SK-N-SH (cell line): Measurements from ENCODE around the gene ART5. TPM values are rescaled to one million over a fixed set of nuclear protein-coding genes. Genes with fewer than 3 reads are reported as not detected.

Source experiments
- CTCF ChIA-PET: fragments of 300-600, 350-600 bp; formaldehyde crosslinking; extraction: SDS; loops from one replicate; lab custom pipeline; 2021; lab: Yijun Ruan, JAX
- POLR2A ChIA-PET: fragments of 350-600 bp; sonication (Branson Sonifier 250); formaldehyde crosslinking; extraction: SDS; loops from one replicate; lab custom pipeline; 2020; ENCODE audit warnings: antibody characterized with exemption, inconsistent platforms; lab: Yijun Ruan, JAX
- DNase-seq: peaks from one replicate; pipeline ENCODE4 v3.0.0; 2012
- H2AFZ ChIP-seq: fragments of 200-600 bp; sonication (generic); 2 replicates; pipeline ENCODE4 v1.8.1; 2016; ENCODE audit warnings: antibody characterized with exemption, mild to moderate bottlenecking, low read depth
- H3F3A ChIP-seq: fragments of 200-600 bp; sonication (generic); replicated peaks from 2 replicates; pipeline ENCODE3; 2016; ENCODE audit warnings: antibody characterized with exemption, mild to moderate bottlenecking; ENCODE audit not compliant: insufficient read depth
- H3K27ac ChIP-seq, 2 experiments: fragments of 200-500 bp in 1 of 2; fragments of 200-600 bp in 1 of 2; sonication (Bioruptor generic) in 1 of 2; sonication (generic), shearing (Covaris generic) in 1 of 2; 2 replicates each; pipeline versions ENCODE4 v1.5.1 to v1.6.1; 2014 to 2016; ENCODE audit warnings: low read depth in 2 of 2, inconsistent platforms in 1 of 2, low read length in 1 of 2, mild to moderate bottlenecking in 1 of 2, mixed read lengths in 1 of 2
- H3K27me3 ChIP-seq: fragments of 200-600 bp; sonication (generic), shearing (Covaris generic); 2 replicates; pipeline ENCODE4 v1.6.1; 2016; ENCODE audit warnings: mixed run types; ENCODE audit not compliant: insufficient read depth
- H3K36me3 ChIP-seq, 2 experiments: fragments of 200-500 bp in 1 of 2; fragments of 200-600 bp in 1 of 2; sonication (Bioruptor generic) in 1 of 2; sonication (generic) in 1 of 2; replicated peaks in 1 of 2; 2 replicates each; pipeline versions ENCODE3 to v1.5.1; 2014 to 2016; ENCODE audit warnings: low read length in 1 of 2, mild to moderate bottlenecking in 1 of 2; ENCODE audit not compliant: insufficient read depth in 2 of 2, control insufficient read depth in 1 of 2
- H3K4me1 ChIP-seq, 2 experiments: fragments of 200-500 bp in 1 of 2; fragments of 200-600 bp in 1 of 2; sonication (Bioruptor generic) in 1 of 2; sonication (generic), shearing (Covaris generic) in 1 of 2; 2 replicates each; pipeline versions ENCODE4 v1.5.1 to v1.6.1; 2014 to 2016; ENCODE audit warnings: low read depth in 1 of 2, low read length in 1 of 2, mixed run types in 1 of 2; ENCODE audit not compliant: insufficient read depth in 2 of 2, control insufficient read depth in 1 of 2
- H3K4me2 ChIP-seq: fragments of 200-600 bp; sonication (generic), shearing (Covaris generic); 2 replicates; pipeline ENCODE4 v1.6.1; 2017; ENCODE audit warnings: mixed run types
- H3K4me3 ChIP-seq, 2 experiments: fragments of 200-500 bp in 1 of 2; fragments of 200-600 bp in 1 of 2; sonication (Bioruptor generic) in 1 of 2; sonication (generic), shearing (Covaris generic) in 1 of 2; 2 replicates each; pipeline versions ENCODE4 v1.5.1 to v1.8.1; 2014 to 2016; ENCODE audit warnings: low read depth in 2 of 2, inconsistent platforms in 1 of 2, low read length in 1 of 2, mild to moderate bottlenecking in 1 of 2, mixed read lengths in 1 of 2, moderate library complexity in 1 of 2
- H3K79me2 ChIP-seq: fragments of 200-600 bp; sonication (generic); 2 replicates; pipeline ENCODE4 v1.8.1; 2017; ENCODE audit warnings: mild to moderate bottlenecking; ENCODE audit not compliant: insufficient read depth
- H3K9ac ChIP-seq: fragments of 200-600 bp; sonication (generic); 2 replicates; pipeline ENCODE4 v1.6.1; 2017; ENCODE audit warnings: mixed run types
- H3K9me2 ChIP-seq: fragments of 200-600 bp; sonication (generic); 2 replicates; pipeline ENCODE4 v1.6.1; 2017; ENCODE audit warnings: mixed run types
- H3K9me3 ChIP-seq: fragments of 200-600 bp; sonication (generic); 2 replicates; pipeline ENCODE4 v1.6.1; 2017; ENCODE audit warnings: mixed run types, mild to moderate bottlenecking, moderate library complexity
- H4K20me1 ChIP-seq: fragments of 200-600 bp; sonication (generic); 2 replicates; pipeline ENCODE4 v1.6.1; 2017; ENCODE audit warnings: mild to moderate bottlenecking, mixed run types; ENCODE audit not compliant: insufficient read depth
- CHD2 ChIP-seq: fragments of 150-350 bp; IDR thresholded peaks from 2 replicates; pipeline ENCODE4 v1.6.1; 2018; ENCODE audit warnings: low read length; ENCODE audit not compliant: partially characterized antibody
- EP300 ChIP-seq, 2 experiments: IDR thresholded peaks; 2 replicates each; pipeline versions ENCODE4 v1.4.0 to v1.6.1; 2012; ENCODE audit warnings: borderline replicate concordance in 1 of 2, low read depth in 1 of 2, low read length in 1 of 2
- EZH2phosphoT487 ChIP-seq: fragments of 200-600 bp; sonication (generic); IDR thresholded peaks from 2 replicates; pipeline ENCODE4 v1.6.1; 2017; ENCODE audit warnings: low read depth, mixed run types, mild to moderate bottlenecking, antibody characterized with exemption, moderate library complexity, borderline replicate concordance
- GATA2 ChIP-seq: sonication (generic); formaldehyde crosslinking; IDR thresholded peaks from 2 replicates; pipeline ENCODE4 v1.5.0; 2020; ENCODE audit warnings: mild to moderate bottlenecking, missing genetic modification reagents
- JUND ChIP-seq: IDR thresholded peaks from 2 replicates; pipeline ENCODE4 v1.4.0; 2012
- POLR2AphosphoS5 ChIP-seq: IDR thresholded peaks from 2 replicates; pipeline ENCODE4 v1.6.1; 2012; ENCODE audit warnings: low read depth, low read length
- RAD21 ChIP-seq: IDR thresholded peaks from 2 replicates; pipeline ENCODE4 v1.6.1; 2012; ENCODE audit warnings: mild to moderate bottlenecking, low read length
- RCOR1 ChIP-seq: fragments of 150-350 bp; IDR thresholded peaks from 2 replicates; pipeline ENCODE4 v1.6.1; 2017; ENCODE audit warnings: antibody characterized with exemption, low read length
- RFX5 ChIP-seq: IDR thresholded peaks from 2 replicates; pipeline ENCODE4 v1.6.1; 2012; ENCODE audit warnings: mild to moderate bottlenecking, improper control_type of control experiment, low read length
- RXRA ChIP-seq: IDR thresholded peaks from 2 replicates; pipeline ENCODE4 v1.4.0; 2012; ENCODE audit warnings: low read depth, mild to moderate bottlenecking, borderline replicate concordance
- SIN3A ChIP-seq: IDR thresholded peaks from 2 replicates; pipeline ENCODE4 v1.6.1; 2012; ENCODE audit warnings: low read depth, mild to moderate bottlenecking, low read length, moderate library complexity, borderline replicate concordance
- SMC3 ChIP-seq: IDR thresholded peaks from 2 replicates; pipeline ENCODE4 v1.6.1; 2012; ENCODE audit warnings: low read depth, low read length, improper control_type of control experiment
- TEAD4 ChIP-seq: IDR thresholded peaks from 2 replicates; pipeline ENCODE4 v1.4.0; 2012; ENCODE audit warnings: mild to moderate bottlenecking, borderline replicate concordance; ENCODE audit not compliant: insufficient read depth
- YY1 ChIP-seq: IDR thresholded peaks from 2 replicates; pipeline ENCODE4 v1.4.0; 2012; ENCODE audit warnings: low read depth, mild to moderate bottlenecking
- WGBS: methylation state at CpG from one replicate; pipeline ENCODE4 v1.1.6; 2017; ENCODE audit warnings: low lambda C conversion rate; 5-methylcytosine and 5-hydroxymethylcytosine counted together
- polyA plus RNA-seq, 3 experiments: library from polyadenylated mRNA; depleted of rRNA; stranded (reverse); fragments of >200 nt; gene quantifications; 2 replicates each; pipeline ENCODE4 v1.2.3, GENCODE V29; 2012

Gene ART5
- polyA plus RNA-seq, 1 of the 3 experiments (the other 2 are of a cell fraction), result 0.59 TPM

- H3K9me2 ChIP-seq, result no peaks in the 10 kb centered on the region
- no peak overlapping the region for H3K4me2 ChIP-seq
- no peaks in the 10 kb centered on the region for H4K20me1 ChIP-seq
- no peak for TF ChIP-seq EZH2phosphoT487
- no peak for TF ChIP-seq RCOR1
- no peak for TF ChIP-seq GATA2 (CRISPR knock-in tag)
- no peak for TF ChIP-seq RAD21
- no peak for TF ChIP-seq POLR2AphosphoS5
- no peak for TF ChIP-seq SIN3A
- TF ChIP-seq JUND, result no peak
- no peak for TF ChIP-seq CHD2
- no peak for TF ChIP-seq TEAD4
- no peak for TF ChIP-seq SMC3
- TF ChIP-seq RXRA, result no peak
- TF ChIP-seq EP300 (IDR thresholded peaks at IDR 0.05; ENCODE audit: borderline replicate concordance in 1 of 2, low read depth in 1 of 2, low read length in 1 of 2), result no peak
- TF ChIP-seq YY1, result no peak
- H3F3A ChIP-seq, result no peaks in the 10 kb centered on the region
- no peaks in the 10 kb centered on the region for H3K9me3 ChIP-seq
- no peak overlapping the region for H2AFZ ChIP-seq
- no peak overlapping the region for H3K9ac ChIP-seq
- no peaks in the 10 kb centered on the region for H3K79me2 ChIP-seq
- no peak for DNase-seq
- H3K4me1 ChIP-seq, result no peaks in the 10 kb centered on the region
- no peak overlapping the region for H3K27ac ChIP-seq
- WGBS, result 86% methylated on average over 10 of the region's 17 CpGs
- peaks cover 0 to 32% of the 10 kb centered on the region in 2 experiments for H3K36me3 ChIP-seq
- CTCF ChIA-PET, result interaction anchor here (0.9 kb wide), 1 partner anchor 17 kb away, joined by 3 read pairs; no protein-coding TSS in a partner anchor
- POLR2A ChIA-PET, result no interaction called here
- H3K4me3 ChIP-seq, result no peak overlapping the region
- no peaks in the 10 kb centered on the region for H3K27me3 ChIP-seq
These were observed 24.3 kb upstream of the ART5 start for GRCh38 chr11:3666023-3666530.

GRCh38 chr11:3665336-3666022 is 23.7 kb upstream of the ART5 start:
- no peaks in the 10 kb centered on the region for H3K4me1 ChIP-seq
- no peak overlapping the region for H3K9ac ChIP-seq
- H3F3A ChIP-seq, result no peaks in the 10 kb centered on the region
- POLR2A ChIA-PET, result no interaction called here
- H2AFZ ChIP-seq, result no peak overlapping the region
- DNase-seq, result no peak
- H3K4me3 ChIP-seq, result no peak overlapping the region
- no peak overlapping the region for H3K4me2 ChIP-seq
- 91% methylated on average over 6 of the region's 6 CpGs for WGBS
- TF ChIP-seq RFX5 (no peak), GATA2 (CRISPR knock-in tag) (no peak), CHD2 (no peak)
- no peaks in the 10 kb centered on the region for H3K9me3 ChIP-seq
- no peaks in the 10 kb centered on the region for H3K27me3 ChIP-seq
- no peaks in the 10 kb centered on the region for H3K79me2 ChIP-seq
- H3K36me3 ChIP-seq, result peaks cover 0 to 32% of the 10 kb centered on the region in 2 experiments
- CTCF ChIA-PET, result no interaction called here
- H4K20me1 ChIP-seq, result no peaks in the 10 kb centered on the region
- H3K9me2 ChIP-seq, result no peaks in the 10 kb centered on the region
- H3K27ac ChIP-seq, result no peak overlapping the region
